HG02763 (cell line): ENCODE data around the gene GRIA4.

ENCODE experiments used
- ATAC-seq: cut with Tn5 transposase; IDR thresholded peaks from one replicate; pipeline ENCODE4 v1.9.1; 2021; ENCODE audit warnings: mild to moderate bottlenecking, moderate library complexity; ENCODE audit not compliant: unreplicated experiment

GRIA4 gene

DNA sequence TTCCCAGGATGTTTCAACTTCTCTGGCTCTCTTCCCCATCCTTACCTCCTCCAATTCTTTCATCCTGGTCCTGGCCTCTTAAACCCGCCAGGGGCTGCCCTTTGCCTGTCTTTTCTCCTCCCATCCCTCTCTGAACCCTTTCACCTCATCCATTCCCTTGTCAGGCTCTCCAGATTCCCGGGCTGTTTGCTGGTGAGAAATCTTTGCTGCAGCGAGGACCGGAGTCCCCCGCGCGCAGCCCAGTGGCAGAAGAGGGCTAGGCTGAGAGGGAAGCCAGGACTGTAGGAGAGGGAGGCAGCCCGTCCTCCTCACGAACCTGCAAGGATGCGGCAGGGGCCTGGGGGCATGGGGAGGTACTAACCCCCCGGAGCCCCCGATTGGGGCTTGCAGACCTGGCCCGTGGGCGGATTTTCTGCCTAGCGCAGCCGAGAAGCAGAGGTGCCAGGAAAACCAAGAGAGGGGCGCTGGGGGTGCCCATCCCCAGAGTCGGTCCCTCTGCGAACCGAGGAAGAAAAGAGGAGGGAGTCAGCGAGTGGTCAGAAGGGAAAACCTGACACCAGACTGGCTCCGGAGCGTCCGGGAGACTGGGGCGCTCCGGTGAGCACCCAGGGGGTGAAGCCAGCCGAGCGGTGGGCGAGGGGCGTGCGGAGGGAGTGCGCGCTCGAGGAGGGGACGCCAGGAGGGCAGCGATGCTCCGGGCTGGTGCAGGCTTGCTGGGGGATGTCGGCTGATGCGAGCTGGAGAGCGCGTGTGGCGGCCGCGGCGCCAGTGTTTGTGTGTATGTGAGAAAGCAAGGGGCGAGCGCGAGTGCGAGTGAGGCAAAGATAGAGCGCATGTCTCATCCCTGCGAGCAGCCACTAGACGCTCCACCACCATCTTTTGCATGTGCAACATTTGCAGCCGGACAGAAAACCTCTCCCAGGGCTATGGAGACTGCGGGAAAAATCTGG lies at the start of gene GRIA4:
Gene GRIA4 (plus strand): TSS at position 242 of the 950 bp plus-strand sequence. CDS start 925 bp downstream, outside the sequence.
- ATAC-seq, result no peak

DNA sequence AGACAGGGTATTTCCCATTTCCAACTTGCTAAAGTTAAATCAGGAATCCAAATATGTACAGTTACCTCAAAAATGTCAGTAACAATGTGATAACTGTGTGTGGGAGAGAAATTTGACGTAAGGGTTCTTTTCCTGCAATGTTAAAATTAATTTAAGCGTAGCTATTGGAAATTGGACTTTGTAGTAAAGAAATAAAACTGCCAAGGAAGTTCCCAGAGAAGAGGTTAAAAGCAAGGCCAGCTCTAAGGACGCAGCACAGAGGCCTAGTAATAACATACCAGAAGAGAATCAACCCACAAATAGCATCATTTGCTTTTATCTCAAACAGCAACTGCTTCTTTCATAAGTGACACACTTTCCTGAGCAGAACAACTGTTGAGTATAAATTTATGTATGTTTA lies 36.8 kb upstream of the GRIA4 start:
- ATAC-seq, result no peak

DNA sequence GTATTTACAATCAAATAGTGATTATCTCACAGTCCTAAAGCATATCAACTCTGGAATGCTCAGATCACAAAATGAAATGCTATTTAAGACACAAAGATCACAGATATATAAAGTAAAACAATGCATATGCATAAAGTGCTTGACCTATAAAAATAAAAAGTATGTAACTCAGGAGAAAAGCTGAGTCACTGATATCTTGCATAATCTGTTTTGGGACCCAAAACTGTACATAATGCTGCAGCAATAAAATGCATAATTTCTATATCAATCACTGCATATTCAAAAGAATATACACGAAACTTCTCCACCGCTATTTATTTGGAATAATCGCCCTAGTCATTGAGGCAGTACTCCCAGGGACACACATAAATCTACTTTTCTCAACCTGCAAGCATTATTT lies 34.9 kb upstream of the GRIA4 start:
- no peak for ATAC-seq

DNA sequence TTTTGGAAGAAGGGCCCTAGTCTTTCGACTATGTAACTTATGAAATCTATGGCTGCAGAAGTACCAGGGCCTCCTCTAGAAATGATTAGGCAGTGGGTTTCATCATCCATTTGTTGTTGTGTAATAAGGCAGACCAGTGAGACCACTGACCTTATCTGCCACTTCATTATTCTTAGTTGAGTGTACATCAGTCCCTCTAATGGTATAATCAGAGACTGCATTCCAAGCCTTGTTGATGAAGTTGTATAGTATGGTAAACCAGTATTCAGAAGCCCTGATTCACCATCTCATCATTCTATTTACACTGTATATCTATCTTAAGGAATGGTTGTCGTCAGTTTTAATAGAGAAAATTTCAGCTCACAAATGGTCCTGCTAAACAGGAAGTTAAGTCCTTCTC lies 32.2 kb upstream of the GRIA4 start:
- ATAC-seq, result no peak

GRCh38 chr11:105579111-105579510 lies 30.8 kb upstream of the GRIA4 start:
- ATAC-seq, result no peak

GRCh38 chr11:105582497-105582896 lies 27.4 kb upstream of the GRIA4 start:
- ATAC-seq, result no peak

- ATAC-seq, result no peak
Observed at GRCh38 chr11:105588001-105588400, 21.9 kb upstream of the GRIA4 start.

DNA sequence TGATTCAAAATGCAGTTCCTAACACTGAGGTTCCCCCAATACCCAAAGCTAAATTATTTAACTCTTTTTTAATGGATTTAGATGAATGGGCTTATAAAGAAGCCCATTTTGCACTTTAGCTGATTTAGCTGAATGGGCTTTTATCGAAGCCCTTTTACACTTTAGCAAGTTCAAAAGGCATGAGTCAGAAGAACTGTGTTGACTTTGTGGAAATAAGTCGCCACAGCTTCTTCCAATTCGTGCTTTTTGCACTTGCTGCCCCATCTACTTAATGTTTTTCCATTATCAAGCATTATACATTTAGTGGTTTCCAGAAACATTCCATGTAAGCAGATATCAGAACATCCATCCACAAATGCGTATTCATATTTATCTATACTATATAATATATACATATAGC lies 20.5 kb upstream of the GRIA4 start:
- no peak for ATAC-seq

- ATAC-seq, result no peak
Observed at GRCh38 chr11:105592035-105592434, 17.8 kb upstream of the GRIA4 start.

DNA sequence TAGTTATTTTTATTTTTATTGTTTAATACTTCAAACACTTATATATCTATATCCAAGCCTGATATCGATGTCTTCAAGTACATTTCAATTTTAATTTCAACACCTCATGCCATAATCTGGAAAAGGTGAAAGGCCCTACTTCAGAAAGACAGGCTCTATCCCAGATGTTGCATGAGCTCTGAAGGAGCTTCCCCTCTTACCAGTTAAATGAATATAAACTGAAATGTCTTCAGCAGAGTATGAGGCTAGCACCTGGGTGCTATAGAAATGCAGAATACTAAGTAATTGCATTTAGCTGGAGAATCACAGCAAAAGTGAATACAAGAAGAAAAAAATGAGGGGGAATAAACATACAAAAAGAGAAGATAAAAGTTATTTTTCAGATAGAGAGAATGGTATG lies 11.5 kb upstream of the GRIA4 start:
- ATAC-seq, result no peak

- no peak for ATAC-seq
Observed at GRCh38 chr11:105603156-105603555, 6.7 kb upstream of the GRIA4 start.

DNA sequence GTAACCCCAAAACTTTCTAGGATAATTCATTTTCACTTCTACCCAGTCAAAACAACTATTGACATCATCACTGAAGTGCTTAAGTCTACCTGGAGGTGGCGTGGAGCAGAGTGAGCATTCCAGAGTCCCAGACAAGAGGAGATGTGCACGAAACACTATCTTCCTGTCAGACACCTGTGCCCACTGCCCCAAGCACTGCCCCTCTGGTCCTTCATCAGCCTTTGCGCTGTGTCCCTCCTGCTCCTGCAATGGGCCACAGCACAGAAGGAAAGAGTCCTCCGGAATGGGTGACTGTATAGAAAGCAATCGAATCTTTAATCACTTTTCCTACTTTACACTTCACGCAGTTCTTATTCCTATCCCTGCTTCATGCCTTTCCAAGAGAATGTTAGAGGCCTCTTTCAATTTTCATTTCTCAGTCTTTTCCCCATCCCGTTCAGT lies 512 bp upstream of the GRIA4 start:
- no peak for ATAC-seq

GRCh38 chr11:105610871-105611571 lies 1.1 kb downstream of the GRIA4 start:
- ATAC-seq, result no peak

DNA sequence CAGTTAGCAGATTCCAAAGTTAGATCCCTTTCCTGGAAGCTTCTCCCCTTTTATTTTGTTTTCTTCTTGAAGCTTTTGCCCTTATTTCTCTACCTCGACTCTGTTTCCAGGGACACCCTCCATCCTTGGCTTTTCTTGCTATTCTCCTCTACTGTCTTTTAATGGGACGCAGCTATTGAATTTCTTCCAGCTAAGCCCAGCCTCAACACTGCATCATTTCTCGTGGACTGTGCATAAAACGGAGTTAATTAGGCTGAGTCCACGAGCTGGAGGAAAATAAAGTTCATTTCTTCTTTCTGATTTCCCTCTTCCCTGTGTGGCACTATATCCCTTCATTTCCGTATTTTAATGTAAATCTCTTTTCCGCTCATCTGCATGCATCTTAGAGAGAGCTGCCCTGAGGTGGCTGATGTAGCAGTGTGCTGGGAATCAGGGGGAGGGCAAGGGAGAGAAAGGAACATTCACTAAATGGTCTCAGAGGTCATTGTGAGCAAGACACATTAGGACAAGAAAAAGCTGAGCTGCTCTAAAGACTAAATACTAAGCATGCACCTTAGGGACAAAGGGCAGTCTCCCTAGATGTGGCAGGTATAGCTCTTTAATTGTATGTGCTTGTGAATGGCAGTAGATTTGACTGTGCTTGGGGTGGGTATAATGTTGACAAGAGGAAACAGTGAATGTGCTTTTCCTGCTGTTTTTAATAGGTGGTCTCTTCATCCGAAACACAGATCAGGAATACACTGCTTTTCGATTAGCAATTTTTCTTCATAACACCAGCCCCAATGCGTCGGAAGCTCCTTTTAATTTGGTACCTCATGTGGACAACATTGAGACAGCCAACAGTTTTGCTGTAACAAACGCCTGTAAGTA lies 1.9 kb downstream of the GRIA4 start:
- ATAC-seq, result no peak

DNA sequence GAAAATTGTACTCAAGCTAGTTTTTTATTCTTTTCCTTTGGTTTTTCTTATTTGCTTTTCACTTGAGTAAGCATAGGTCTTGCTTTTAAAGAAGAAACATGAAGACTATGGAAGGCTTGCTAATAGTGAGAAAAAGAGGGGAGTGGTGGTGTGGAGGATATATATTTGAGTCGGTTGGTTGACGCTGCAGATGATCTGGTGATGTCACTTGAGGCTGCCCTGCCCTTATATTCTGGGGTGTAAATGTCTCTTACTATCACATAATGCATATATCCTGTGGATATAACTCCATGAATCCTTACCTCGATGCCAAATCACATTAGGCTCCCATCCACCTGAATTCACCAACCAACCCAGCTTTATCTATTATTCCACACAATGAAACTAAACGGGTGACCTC lies 2.9 kb downstream of the GRIA4 start:
- ATAC-seq, result no peak

DNA sequence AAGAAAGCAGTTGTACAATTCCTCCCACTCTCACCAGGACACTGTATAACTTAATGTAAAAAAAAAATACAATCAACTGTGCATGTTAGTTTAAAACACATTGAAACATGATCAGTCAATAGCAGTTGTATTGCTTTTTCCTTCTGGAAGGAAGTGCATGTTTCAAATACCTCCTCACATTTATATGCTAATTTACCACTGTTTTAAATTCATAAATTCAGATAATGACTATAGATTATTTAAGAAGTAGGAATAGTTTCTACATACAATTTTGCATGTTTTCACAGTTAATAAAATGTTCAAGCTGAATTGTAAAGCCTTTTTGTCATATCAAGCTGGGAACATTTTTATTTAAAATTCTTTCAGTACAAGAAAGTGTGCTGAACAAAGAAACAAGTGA lies 3.3 kb downstream of the GRIA4 start:
- no peak for ATAC-seq

DNA sequence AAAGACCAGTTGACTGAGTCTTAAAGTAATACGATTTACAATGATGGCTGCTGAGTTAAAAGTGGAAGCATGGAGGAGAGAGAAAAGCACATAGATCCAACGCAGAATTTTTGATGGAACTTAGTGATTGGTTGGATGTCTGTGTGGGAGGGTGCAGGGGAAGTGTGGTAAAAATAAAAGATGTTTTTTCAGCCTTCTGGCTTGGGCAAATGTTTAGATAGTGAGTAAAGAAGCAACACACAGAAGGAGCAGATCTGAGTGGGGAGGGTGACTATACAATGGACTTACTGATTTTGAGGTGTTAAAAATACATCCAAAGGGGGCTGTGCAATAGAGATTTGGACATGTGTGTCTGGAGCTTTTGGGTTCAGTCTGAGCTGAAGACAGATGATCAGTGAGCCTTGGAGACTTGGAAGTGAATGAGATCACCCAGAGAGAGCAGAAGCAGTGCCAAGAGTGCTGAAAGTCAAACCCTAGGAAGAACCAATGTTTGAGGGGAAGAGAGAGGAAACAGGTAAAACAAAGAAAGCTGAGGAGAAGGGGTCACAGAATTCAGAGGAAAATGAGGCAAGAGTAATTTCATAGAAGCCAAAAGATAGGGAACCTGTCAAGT lies 8.6 kb downstream of the GRIA4 start:
- no peak for ATAC-seq

- ATAC-seq, result no peak
Observed at GRCh38 chr11:105619556-105619955, 9.7 kb downstream of the GRIA4 start.

DNA sequence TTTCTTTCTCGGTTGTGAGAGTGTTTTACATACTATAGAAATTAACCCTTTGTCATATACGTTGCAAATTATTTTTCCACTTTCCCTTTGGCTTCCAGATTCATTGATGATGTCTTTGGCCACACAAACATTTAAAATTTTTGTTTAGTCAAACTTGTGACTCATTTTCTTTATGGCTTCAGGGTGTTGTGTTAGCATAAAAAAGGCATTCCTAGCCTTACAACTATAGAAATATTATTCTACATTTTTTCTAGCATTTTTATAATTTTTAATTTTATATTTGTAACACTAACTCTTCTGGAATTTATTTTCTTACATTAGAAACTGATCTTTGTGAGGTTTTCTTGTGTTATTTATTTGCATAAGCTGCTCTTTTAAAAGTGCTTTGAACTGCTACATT lies 12.1 kb downstream of the GRIA4 start:
- no peak for ATAC-seq

- ATAC-seq, result no peak
Observed at GRCh38 chr11:105632316-105632715, 22.4 kb downstream of the GRIA4 start.

DNA sequence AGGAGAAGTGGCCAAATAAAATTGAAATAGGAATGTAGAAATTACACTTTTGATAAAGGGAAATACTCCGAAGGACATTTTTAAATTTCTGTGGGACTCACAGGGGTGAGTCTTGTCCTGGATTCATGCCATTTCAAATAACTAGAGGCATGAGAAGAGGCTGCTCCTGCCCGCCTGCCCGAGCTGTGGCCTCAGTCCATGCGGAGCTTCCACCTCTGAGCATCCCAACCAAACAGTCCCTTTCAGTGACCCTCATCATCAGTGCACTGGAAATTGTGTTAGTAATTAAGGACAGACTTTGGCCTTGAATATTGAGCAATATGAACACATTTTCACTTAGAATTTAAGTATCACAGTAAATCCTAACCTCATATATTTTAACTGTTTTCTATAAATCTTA lies 25.6 kb downstream of the GRIA4 start:
- no peak for ATAC-seq
